Endodermal cell (in vitro differentiated cells): ENCODE results near the gene MAPK8IP1. TPM values are rescaled to one million over a fixed set of nuclear protein-coding genes. Genes with fewer than 3 reads are reported as not detected.
"Not testable (repeated sequence)": the region's sequence is repeated elsewhere in the genome, so short reads cannot be mapped to it uniquely, and the experiment has no call there.

ENCODE experiments used
- DNase-seq: peaks from one replicate; pipeline ENCODE4 v3.0.0-alpha.2; 2017
- H3K27ac ChIP-seq: 2 replicates; pipeline ENCODE4 v1.5.1; 2013; ENCODE audit warnings: mild to moderate bottlenecking, low read depth, low read length, moderate library complexity
- H3K27me3 ChIP-seq: 2 replicates; pipeline ENCODE4 v1.6.1; 2013; ENCODE audit warnings: mild to moderate bottlenecking, low read length, moderate library complexity; ENCODE audit not compliant: insufficient read depth, control insufficient read depth, poor library complexity, severe bottlenecking
- H3K36me3 ChIP-seq: 2 replicates; pipeline ENCODE4 v1.7.0; 2013; ENCODE audit warnings: mild to moderate bottlenecking, low read length, moderate library complexity; ENCODE audit not compliant: control insufficient read depth, insufficient read depth
- H3K4me1 ChIP-seq: one replicate; pipeline ENCODE4 v1.7.0; 2013; ENCODE audit warnings: low read length; ENCODE audit not compliant: control insufficient read depth, insufficient read depth
- H3K4me3 ChIP-seq: 2 replicates; pipeline ENCODE4 v1.5.1; 2013; ENCODE audit warnings: mild to moderate bottlenecking, low read length, moderate library complexity
- H3K9ac ChIP-seq: 2 replicates; pipeline ENCODE4 v1.6.1; 2013; ENCODE audit warnings: mild to moderate bottlenecking, low read length, moderate library complexity; ENCODE audit not compliant: poor library complexity, severe bottlenecking; ENCODE audit errors: extremely low read depth
- H3K9me3 ChIP-seq: 2 replicates; pipeline ENCODE4 v1.6.1; 2013; ENCODE audit warnings: mild to moderate bottlenecking, low read length, moderate library complexity; ENCODE audit not compliant: control insufficient read depth
- H3K27ac Mint-ChIP-seq: 2 replicates; pipeline ENCODE4 v1.8.0; 2020; ENCODE audit warnings: mixed read lengths
- H3K27me3 Mint-ChIP-seq: 2 replicates; pipeline ENCODE4 v1.8.0; 2021; ENCODE audit warnings: mild to moderate bottlenecking, mixed read lengths; ENCODE audit not compliant: insufficient read depth
- H3K36me3 Mint-ChIP-seq: 2 replicates; pipeline ENCODE4 v1.8.0; 2020; ENCODE audit warnings: low read depth, mixed read lengths
- H3K4me1 Mint-ChIP-seq: 2 replicates; pipeline ENCODE4 v1.8.0; 2020; ENCODE audit warnings: mixed read lengths
- H3K4me3 Mint-ChIP-seq: 2 replicates; pipeline ENCODE4 v1.8.0; 2020; ENCODE audit warnings: mild to moderate bottlenecking, moderate library complexity, mixed read lengths
- H3K9me3 Mint-ChIP-seq: 2 replicates; pipeline ENCODE4 v1.8.0; 2020; ENCODE audit warnings: mild to moderate bottlenecking, mixed read lengths
- CTCF ChIP-seq: fragments of 200-600 bp; sonication (generic); conservative IDR thresholded peaks from 2 replicates; pipeline ENCODE4 v1.5.0; 2021; ENCODE audit warnings: antibody characterized with exemption, mild to moderate bottlenecking
- WGBS, 2 experiments: methylation state at CpG; one replicate each; pipeline versions ENCODE4 v1.1.5 to v1.1.7; 2013; ENCODE audit warnings: missing lambda C conversion rate in 2 of 2, mixed read lengths in 1 of 2; ENCODE audit not compliant: insufficient coverage in 1 of 2, insufficient read length in 1 of 2; 5-methylcytosine and 5-hydroxymethylcytosine counted together
- long read RNA-seq, 4 experiments: library from polyadenylated mRNA in 2 of 4; library from RNA in 1 of 4; library from capped mRNA in 1 of 4; stranded (forward) in 3 of 4; unstranded in 1 of 4; transcript quantifications; one replicate each; pipeline ENCODE4 v2.0.0, GENCODE V29; 2020 to 2021; ENCODE audit warnings: inconsistent platforms in 1 of 4
- polyA plus RNA-seq, 2 experiments: library from polyadenylated mRNA; stranded (reverse); fragments of 50-300 nt; gene quantifications; one replicate each; pipeline ENCODE4 v1.2.3, GENCODE V29; 2013
- total RNA-seq, 2 donors: library from RNA; stranded (reverse); fragmentation: NEBNext Ultra II Directional in 1 of 2; extraction: Animal tissue kit (Norgen Biotek cat#: 25700) in 1 of 2; gene quantifications; 2 replicates in 1 of 2; 3 replicates in 1 of 2; pipeline ENCODE4 v1.2.1, GENCODE V29; 2021

MAPK8IP1 gene
- 10 to 100 TPM; 11.2 to 12.8 TPM for total RNA-seq
- 23.9 TPM for polyA plus RNA-seq (2013, experiment 1 of 2)
- 18.4 TPM for polyA plus RNA-seq (2013, experiment 2 of 2)
- long read RNA-seq, experiment 1, partial matches to known transcripts = 3 of 3 reads
- long read RNA-seq, experiment 1, other reads (novel, unspliced or antisense) = 0 of 3 reads
- long read RNA-seq, experiment 2, transcript MAPK8IP1-201 (12 exons, 3,050 nt) = major isoform, 6 of 22 reads
- long read RNA-seq, experiment 2, partial matches to known transcripts = 13 of 22 reads
- long read RNA-seq, experiment 2, other reads (novel, unspliced or antisense) = 3 of 22 reads
- long read RNA-seq, experiment 3, partial matches to known transcripts = 1 of 1 reads
- long read RNA-seq, experiment 3, other reads (novel, unspliced or antisense) = 0 of 1 reads
- long read RNA-seq, experiment 4 = 0 reads

- no peak within 1 kb of the TSS for H3K9ac ChIP-seq
- Mint-ChIP-seq H3K4me3 (peak within 1 kb of the TSS; percentile 56), H3K9me3 (no peaks in the 10 kb centered on the region), H3K27me3 (peaks cover 15% of the 10 kb centered on the region), H3K36me3 (no peaks in the 10 kb centered on the region), H3K27ac (no peak within 1 kb of the TSS), H3K4me1 (peaks cover 2% of the 10 kb centered on the region)
- peak within 1 kb of the TSS; percentile 68 for H3K4me3 ChIP-seq
- H3K9me3 ChIP-seq = no peaks in the 10 kb centered on the region
- H3K27me3 ChIP-seq = peaks cover 15% of the 10 kb centered on the region
- peaks cover 11% of the 10 kb centered on the region for H3K36me3 ChIP-seq
- no peak for TF ChIP-seq CTCF
- DNase-seq = peak; percentile 91
- H3K27ac ChIP-seq = no peak within 1 kb of the TSS
- WGBS, 2 experiments = 2 to 3% methylated on average over 6 to 69 of the region's 73 CpGs
- no peaks in the 10 kb centered on the region for H3K4me1 ChIP-seq
These were observed at the start of gene MAPK8IP1 for GRCh38 chr11:45885274-45885920. Gene MAPK8IP1 (plus strand): TSS chr11:45885651. CDS start chr11:45885821, 170 bp downstream.

- no peaks in the 10 kb centered on the region for H3K4me1 ChIP-seq
- H3K4me3 ChIP-seq = no peak overlapping the region
- no peak for TF ChIP-seq CTCF
- no peaks in the 10 kb centered on the region for H3K36me3 ChIP-seq
- H3K27me3 ChIP-seq = peaks cover 27% of the 10 kb centered on the region
- Mint-ChIP-seq H3K36me3 (no peaks in the 10 kb centered on the region), H3K9me3 (peaks cover 2% of the 10 kb centered on the region), H3K4me1 (peaks cover 3% of the 10 kb centered on the region), H3K4me3 (no peak overlapping the region), H3K27me3 (peaks cover 54% of the 10 kb centered on the region), H3K27ac (no peak overlapping the region)
- WGBS, 2 experiments = 83 to 98% methylated on average over 5 to 6 of the region's 6 CpGs
- no peak for DNase-seq
- H3K9ac ChIP-seq = no peak overlapping the region
- no peak overlapping the region for H3K27ac ChIP-seq
- no peaks in the 10 kb centered on the region for H3K9me3 ChIP-seq
These were observed 46.2 kb upstream of the MAPK8IP1 start for GRCh38 chr11:45839204-45839603.

- H3K9me3 ChIP-seq, DNase-seq, H3K27ac ChIP-seq, H3K4me3 Mint-ChIP-seq, H3K36me3 ChIP-seq, H3K36me3 Mint-ChIP-seq, H3K9ac ChIP-seq, H3K4me1 Mint-ChIP-seq, H3K4me1 ChIP-seq, H3K4me3 ChIP-seq, H3K9me3 Mint-ChIP-seq, H3K27ac Mint-ChIP-seq: not testable (repeated sequence)
- WGBS, 2 experiments = 86 to 87% methylated on average over 4 to 13 of the region's 13 CpGs
- peaks cover 37% of the 10 kb centered on the region for H3K27me3 ChIP-seq
- peaks cover 59% of the 10 kb centered on the region for H3K27me3 Mint-ChIP-seq
These were observed 45.2 kb upstream of the MAPK8IP1 start for GRCh38 chr11:45840251-45840650.
